Parathyroid adenoma (tissue), 2 donors: ENCODE measurements around the gene MAP2K6.

Source experiments
- H2AFZ ChIP-seq: fragments of 300-600 bp; sonication (generic); one replicate; pipeline ENCODE4 v1.7.0; 2017; ENCODE audit warnings: antibody characterized with exemption, mild to moderate bottlenecking
- H3K27ac ChIP-seq: fragments of 300-600 bp; sonication (generic); one replicate; pipeline ENCODE4 v1.7.0; 2017
- H3K27me3 ChIP-seq: fragments of 300-600 bp; sonication (generic); one replicate; pipeline ENCODE4 v1.7.0; 2017; ENCODE audit warnings: low read length; ENCODE audit not compliant: control insufficient read depth, insufficient read depth
- H3K36me3 ChIP-seq: fragments of 300-600 bp; sonication (generic); one replicate; pipeline ENCODE4 v1.7.0; 2017; ENCODE audit warnings: low read length; ENCODE audit not compliant: control insufficient read depth, insufficient read depth
- H3K4me1 ChIP-seq: fragments of 300-600 bp; sonication (generic); one replicate; pipeline ENCODE4 v1.7.0; 2017; ENCODE audit warnings: control low read depth
- H3K4me2 ChIP-seq: fragments of 300-600 bp; sonication (generic); one replicate; pipeline ENCODE4 v1.7.0; 2017; ENCODE audit warnings: low read length
- H3K4me3 ChIP-seq: fragments of 300-600 bp; sonication (generic); one replicate; pipeline ENCODE4 v1.7.0; 2017; ENCODE audit warnings: low read depth, low read length
- H3K79me2 ChIP-seq: fragments of 300-600 bp; sonication (generic); one replicate; pipeline ENCODE4 v1.7.0; 2017; ENCODE audit warnings: control low read depth
- H3K9ac ChIP-seq: fragments of 300-600 bp; sonication (generic); one replicate; pipeline ENCODE4 v1.7.0; 2017; ENCODE audit warnings: mild to moderate bottlenecking
- H3K9me3 ChIP-seq: fragments of 300-600 bp; sonication (generic); one replicate; pipeline ENCODE4 v1.7.0; 2017; ENCODE audit warnings: low read length; ENCODE audit not compliant: control insufficient read depth
- TF ChIP-seq, protein P1 (sequence below): fragments of 300-600 bp; sonication (generic); IDR thresholded peaks from one replicate; pipeline ENCODE4 v1.7.0; 2017; ENCODE audit warnings: antibody characterized with exemption, mild to moderate bottlenecking
- donor health status: primary hyperparathyroidism.

Gene MAP2K6

DNA sequence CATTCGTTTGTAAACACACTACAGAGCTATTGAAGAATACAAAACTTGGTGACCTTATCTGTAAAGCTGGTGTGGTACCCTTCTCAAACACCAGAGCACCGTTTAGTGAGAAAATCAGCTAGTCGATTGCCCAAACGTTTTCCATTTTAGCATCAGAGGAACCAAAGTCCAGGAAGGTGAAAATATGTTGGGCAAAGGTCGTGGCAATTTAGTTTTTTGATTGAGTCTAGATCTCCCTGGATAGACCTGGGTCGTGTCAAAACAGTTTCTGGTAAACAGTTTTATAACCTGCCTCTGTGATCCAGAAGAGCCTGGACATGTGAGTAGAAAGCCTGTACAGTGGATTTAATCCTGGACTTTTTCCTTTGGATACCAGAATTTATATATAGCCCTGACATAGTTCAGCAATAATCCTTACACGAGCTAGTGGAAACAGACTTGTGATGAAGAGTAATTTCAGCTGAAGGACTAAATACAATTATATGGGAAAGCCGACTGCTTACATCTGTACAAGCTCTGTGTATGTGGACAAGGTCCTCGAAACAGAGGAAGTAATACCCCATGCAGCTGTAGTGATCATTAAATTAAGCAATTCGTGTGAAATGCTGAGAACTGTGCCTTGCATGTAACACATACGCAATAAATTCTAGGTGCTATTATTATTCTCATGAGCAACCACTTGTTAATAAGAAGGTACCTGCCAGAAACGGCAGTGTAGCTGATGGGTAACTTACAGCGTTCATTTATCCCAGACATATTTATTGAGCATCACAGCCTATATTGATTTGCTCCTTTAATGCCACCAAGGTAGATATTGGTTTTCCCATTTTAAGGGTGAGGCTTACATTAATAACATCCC, 72.5 kb downstream of the MAP2K6 start:
- no peak overlapping the region for H3K9ac ChIP-seq
- H3K4me3 ChIP-seq = no peak overlapping the region
- H3K79me2 ChIP-seq = no peaks in the 10 kb centered on the region
- no peaks in the 10 kb centered on the region for H3K27me3 ChIP-seq
- H3K27ac ChIP-seq = peak overlapping the region; percentile 26
- H3K4me2 ChIP-seq = no peak overlapping the region
- no peaks in the 10 kb centered on the region for H3K4me1 ChIP-seq
- TF ChIP-seq, protein P1, sequence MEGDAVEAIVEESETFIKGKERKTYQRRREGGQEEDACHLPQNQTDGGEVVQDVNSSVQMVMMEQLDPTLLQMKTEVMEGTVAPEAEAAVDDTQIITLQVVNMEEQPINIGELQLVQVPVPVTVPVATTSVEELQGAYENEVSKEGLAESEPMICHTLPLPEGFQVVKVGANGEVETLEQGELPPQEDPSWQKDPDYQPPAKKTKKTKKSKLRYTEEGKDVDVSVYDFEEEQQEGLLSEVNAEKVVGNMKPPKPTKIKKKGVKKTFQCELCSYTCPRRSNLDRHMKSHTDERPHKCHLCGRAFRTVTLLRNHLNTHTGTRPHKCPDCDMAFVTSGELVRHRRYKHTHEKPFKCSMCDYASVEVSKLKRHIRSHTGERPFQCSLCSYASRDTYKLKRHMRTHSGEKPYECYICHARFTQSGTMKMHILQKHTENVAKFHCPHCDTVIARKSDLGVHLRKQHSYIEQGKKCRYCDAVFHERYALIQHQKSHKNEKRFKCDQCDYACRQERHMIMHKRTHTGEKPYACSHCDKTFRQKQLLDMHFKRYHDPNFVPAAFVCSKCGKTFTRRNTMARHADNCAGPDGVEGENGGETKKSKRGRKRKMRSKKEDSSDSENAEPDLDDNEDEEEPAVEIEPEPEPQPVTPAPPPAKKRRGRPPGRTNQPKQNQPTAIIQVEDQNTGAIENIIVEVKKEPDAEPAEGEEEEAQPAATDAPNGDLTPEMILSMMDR = no peak
- no peaks in the 10 kb centered on the region for H3K9me3 ChIP-seq
- H2AFZ ChIP-seq = no peak overlapping the region
- no peaks in the 10 kb centered on the region for H3K36me3 ChIP-seq

DNA sequence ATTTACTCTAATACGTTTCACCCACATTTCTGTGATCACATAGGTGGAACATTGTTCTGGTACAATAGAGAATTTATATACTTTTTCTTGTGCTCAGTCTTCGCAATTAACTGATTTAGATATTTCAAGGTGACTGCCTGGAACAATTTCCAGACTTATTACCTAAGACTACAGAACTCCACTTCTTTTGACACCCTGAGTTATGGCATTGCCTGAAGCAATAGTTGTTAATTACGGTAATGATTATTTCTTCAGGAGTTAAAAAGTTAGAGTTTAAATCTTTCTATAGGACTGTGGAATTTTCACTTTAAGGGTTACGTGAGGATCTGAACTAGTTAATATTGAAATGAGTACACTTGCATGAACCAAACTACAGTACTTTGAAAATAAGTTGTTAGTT, 74.8 kb downstream of the MAP2K6 start:
- H2AFZ ChIP-seq = no peak overlapping the region
- TF ChIP-seq, protein P1 = no peak

DNA sequence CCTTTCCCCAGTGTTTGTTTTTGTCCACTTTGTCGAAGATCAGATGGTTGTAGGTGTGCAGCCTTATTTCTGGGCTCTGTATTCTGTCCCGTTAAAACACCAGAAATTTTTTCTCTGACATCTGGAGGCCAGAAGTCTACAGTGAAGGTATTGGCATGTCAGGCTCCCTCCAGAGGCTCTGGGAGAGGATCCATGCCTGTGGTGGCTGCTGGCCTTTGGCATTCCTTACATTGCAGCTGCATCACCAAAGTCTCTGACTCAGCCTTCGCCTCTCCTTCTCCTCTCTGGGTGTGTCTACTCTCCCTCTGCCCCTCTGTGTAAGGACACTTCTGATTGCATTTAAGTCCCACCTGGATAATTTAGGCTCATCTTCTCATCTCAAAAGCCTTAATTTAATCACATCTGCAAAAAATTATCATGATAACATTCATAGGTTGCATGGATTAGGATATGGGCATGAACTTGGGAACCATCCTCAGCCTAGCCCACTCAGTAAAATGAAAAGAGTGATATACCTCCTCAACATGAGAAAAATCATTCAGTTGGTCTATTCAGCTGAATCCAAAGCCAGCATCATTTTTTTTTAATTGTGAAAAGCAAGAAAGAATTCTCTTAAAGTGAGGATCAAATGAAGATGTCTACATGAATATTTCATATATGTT, 78.0 kb downstream of the MAP2K6 start:
- Histone ChIP-seq H3K27ac (no peak overlapping the region), H3K9ac (no peak overlapping the region), H3K36me3 (no peaks in the 10 kb centered on the region), H3K27me3 (no peaks in the 10 kb centered on the region), H3K4me1 (no peaks in the 10 kb centered on the region), H3K4me3 (no peak overlapping the region), H3K9me3 (no peaks in the 10 kb centered on the region), H3K4me2 (no peak overlapping the region), H2AFZ (no peak overlapping the region), H3K79me2 (no peaks in the 10 kb centered on the region)
- TF ChIP-seq, protein P1 = no peak

More for the DNA sequence above, 74.8 kb downstream of the MAP2K6 start:
- Histone ChIP-seq H3K4me3 (no peak overlapping the region), H3K79me2 (no peaks in the 10 kb centered on the region), H3K36me3 (no peaks in the 10 kb centered on the region), H3K27me3 (no peaks in the 10 kb centered on the region), H3K4me2 (no peak overlapping the region), H3K9ac (no peak overlapping the region), H3K4me1 (no peaks in the 10 kb centered on the region), H3K9me3 (no peaks in the 10 kb centered on the region), H3K27ac (no peak overlapping the region)

DNA sequence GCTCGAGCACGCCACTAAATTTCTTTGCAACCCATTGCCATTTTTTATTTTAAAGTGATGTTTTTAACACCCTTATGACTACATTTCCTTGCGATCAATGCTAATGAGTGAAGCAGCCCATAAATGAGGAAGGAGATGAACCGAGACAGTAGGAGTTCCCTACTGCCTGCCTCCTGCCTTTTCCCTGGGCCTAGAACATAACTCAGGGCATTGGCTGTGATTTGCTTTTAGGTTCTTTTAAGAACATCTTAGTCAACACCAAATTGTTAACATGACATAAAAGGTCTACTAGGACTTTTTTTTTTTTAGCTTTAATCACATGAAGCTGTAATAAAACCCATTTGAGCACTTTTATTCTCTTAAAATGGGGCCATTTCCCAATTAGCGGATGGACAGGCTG, 81.3 kb downstream of the MAP2K6 start:
- Histone ChIP-seq H3K4me3 (no peak overlapping the region), H2AFZ (no peak overlapping the region), H3K9ac (no peak overlapping the region), H3K27me3 (no peaks in the 10 kb centered on the region), H3K36me3 (no peaks in the 10 kb centered on the region), H3K27ac (no peak overlapping the region), H3K4me1 (no peaks in the 10 kb centered on the region), H3K4me2 (no peak overlapping the region), H3K9me3 (no peaks in the 10 kb centered on the region), H3K79me2 (no peaks in the 10 kb centered on the region)
- TF ChIP-seq, protein P1 = no peak
